ENCODE results near the gene PDZRN4. TPM values are rescaled to one million over a fixed set of nuclear protein-coding genes. Genes with fewer than 3 reads are reported as not detected.

Gene PDZRN4
- total RNA-seq, 1 experiment from 2014 or later, result not detected

- Mint-ChIP-seq H3K27ac (ENCODE audit: unreplicated experiment) (no peak overlapping the region), H3K4me1 (ENCODE audit: low read depth, unreplicated experiment) (no peaks in the 10 kb centered on the region), H3K27me3 (ENCODE audit: unreplicated experiment) (no peaks in the 10 kb centered on the region), H3K36me3 (ENCODE audit: insufficient read depth, unreplicated experiment) (no peaks in the 10 kb centered on the region), H3K9me3 (ENCODE audit: low read depth, unreplicated experiment) (no peaks in the 10 kb centered on the region), H3K4me3 (ENCODE audit: low read depth, unreplicated experiment) (no peak overlapping the region)
- no peak for TF ChIP-seq CTCF (IDR thresholded peaks at IDR 0.05; ENCODE audit: unreplicated experiment)
- DNase-seq, result no peak
- no TSS peak for BruUV-seq (replicated peaks)
- CTCF ChIA-PET, result no interaction called here
- intact Hi-C loops (cut with micrococcal nuclease; ENCODE audit: unreplicated experiment), result no loop called here
Measured at GRCh38 chr12:41507286-41507685, 319.2 kb downstream of the PDZRN4 start.

GRCh38 chr12:41509271-41510055 is 321.3 kb downstream of the PDZRN4 start:
- TF ChIP-seq CTCF (IDR thresholded peaks at IDR 0.05; ENCODE audit: unreplicated experiment), result no peak
- no peaks in the 10 kb centered on the region for H3K27me3 Mint-ChIP-seq (ENCODE audit: unreplicated experiment)
- H3K4me1 Mint-ChIP-seq (ENCODE audit: low read depth, unreplicated experiment), result no peaks in the 10 kb centered on the region
- no peak for DNase-seq
- no TSS peak for BruUV-seq (replicated peaks)
- intact Hi-C loops (cut with micrococcal nuclease; ENCODE audit: unreplicated experiment), result no loop called here
- no peak overlapping the region for H3K27ac Mint-ChIP-seq (ENCODE audit: unreplicated experiment)
- CTCF ChIA-PET, result no interaction called here
- H3K4me3 Mint-ChIP-seq (ENCODE audit: low read depth, unreplicated experiment), result no peak overlapping the region
- no peaks in the 10 kb centered on the region for H3K36me3 Mint-ChIP-seq (ENCODE audit: insufficient read depth, unreplicated experiment)
- no peaks in the 10 kb centered on the region for H3K9me3 Mint-ChIP-seq (ENCODE audit: low read depth, unreplicated experiment)

- Mint-ChIP-seq H3K9me3 (ENCODE audit: low read depth, unreplicated experiment) (no peaks in the 10 kb centered on the region), H3K36me3 (ENCODE audit: insufficient read depth, unreplicated experiment) (no peaks in the 10 kb centered on the region), H3K27me3 (ENCODE audit: unreplicated experiment) (no peaks in the 10 kb centered on the region), H3K4me1 (ENCODE audit: low read depth, unreplicated experiment) (no peaks in the 10 kb centered on the region), H3K4me3 (ENCODE audit: low read depth, unreplicated experiment) (no peak overlapping the region), H3K27ac (ENCODE audit: unreplicated experiment) (no peak overlapping the region)
- no peak for TF ChIP-seq CTCF (IDR thresholded peaks at IDR 0.05; ENCODE audit: unreplicated experiment)
- DNase-seq, result no peak
- BruUV-seq (replicated peaks), result no TSS peak
- CTCF ChIA-PET, result interaction anchor here (0.6 kb wide), 1 partner anchor 192 kb away, joined by 3 read pairs; no protein-coding TSS in a partner anchor
- intact Hi-C loops (cut with micrococcal nuclease; ENCODE audit: unreplicated experiment), result no loop called here
Measured at GRCh38 chr12:41510470-41510869, 322.4 kb downstream of the PDZRN4 start.

- TF ChIP-seq CTCF (IDR thresholded peaks at IDR 0.05; ENCODE audit: unreplicated experiment), result no peak
- no TSS peak for BruUV-seq (replicated peaks)
- intact Hi-C loops (cut with micrococcal nuclease; ENCODE audit: unreplicated experiment), result no loop called here
- CTCF ChIA-PET, result no interaction called here
- no peak for DNase-seq
- Mint-ChIP-seq H3K36me3 (ENCODE audit: insufficient read depth, unreplicated experiment) (no peaks in the 10 kb centered on the region), H3K4me3 (ENCODE audit: low read depth, unreplicated experiment) (no peak overlapping the region), H3K4me1 (ENCODE audit: low read depth, unreplicated experiment) (no peaks in the 10 kb centered on the region), H3K27ac (ENCODE audit: unreplicated experiment) (no peak overlapping the region), H3K27me3 (ENCODE audit: unreplicated experiment) (no peaks in the 10 kb centered on the region), H3K9me3 (ENCODE audit: low read depth, unreplicated experiment) (no peaks in the 10 kb centered on the region)
Measured at GRCh38 chr12:41511247-41511646, 323.1 kb downstream of the PDZRN4 start.
